H9 (cell line): ENCODE measurements around the gene NFKB2. TPM values are rescaled to one million over a fixed set of nuclear protein-coding genes. Genes with fewer than 3 reads are reported as not detected.

ENCODE experiments used
- DNase-seq: peaks from one replicate; pipeline ENCODE4 v3.0.0-alpha.2; 2017
- H2AFZ ChIP-seq: one replicate; pipeline ENCODE4 v1.6.1; 2013; ENCODE audit warnings: mild to moderate bottlenecking, low read length, control low read depth, moderate library complexity
- H2AK5ac ChIP-seq: 2 replicates; pipeline ENCODE4 v1.6.1; 2013; ENCODE audit warnings: low read length, control low read depth, mixed read lengths; ENCODE audit not compliant: insufficient read length
- H2BK120ac ChIP-seq: one replicate; pipeline ENCODE4 v1.6.1; 2013; ENCODE audit warnings: low read depth, mild to moderate bottlenecking, low read length, control low read depth, inconsistent platforms; ENCODE audit not compliant: poor library complexity, severe bottlenecking
- H2BK12ac ChIP-seq: 2 replicates; pipeline ENCODE4 v1.6.1; 2013; ENCODE audit warnings: low read length, control low read depth, mixed read lengths, low read depth; ENCODE audit not compliant: insufficient read length
- H2BK15ac ChIP-seq: 2 replicates; pipeline ENCODE4 v1.6.1; 2013; ENCODE audit warnings: low read depth, low read length, control low read depth
- H2BK20ac ChIP-seq: one replicate; pipeline ENCODE4 v1.6.1; 2013; ENCODE audit warnings: low read depth, mild to moderate bottlenecking, low read length, control low read depth, inconsistent platforms; ENCODE audit not compliant: poor library complexity, severe bottlenecking
- H2BK5ac ChIP-seq: 2 replicates; pipeline ENCODE4 v1.6.1; 2013; ENCODE audit warnings: low read length, control low read depth, mixed read lengths; ENCODE audit not compliant: insufficient read length
- H3K14ac ChIP-seq: 2 replicates; pipeline ENCODE4 v1.6.1; 2013; ENCODE audit warnings: low read length, control low read depth; ENCODE audit not compliant: insufficient read depth
- H3K18ac ChIP-seq: 2 replicates; pipeline ENCODE4 v1.6.1; 2013; ENCODE audit warnings: low read depth, mild to moderate bottlenecking, mixed read lengths, low read length, control low read depth; ENCODE audit not compliant: insufficient read length
- H3K23ac ChIP-seq: 2 replicates; pipeline ENCODE4 v1.6.1; 2013; ENCODE audit warnings: low read length, control low read depth, mixed read lengths, low read depth; ENCODE audit not compliant: insufficient read length
- H3K23me2 ChIP-seq: 2 replicates; pipeline ENCODE4 v1.6.1; 2013; ENCODE audit warnings: low read depth, mild to moderate bottlenecking, mixed read lengths, low read length, control low read depth; ENCODE audit not compliant: insufficient read length, poor library complexity, severe bottlenecking
- H3K27ac ChIP-seq: 2 replicates; pipeline ENCODE4 v1.5.1; 2013; ENCODE audit warnings: low read length, control low read depth, mixed read lengths, low read depth; ENCODE audit not compliant: insufficient read length
- H3K27me3 ChIP-seq: 2 replicates; pipeline ENCODE4 v1.6.1; 2013; ENCODE audit warnings: low read length, control low read depth, inconsistent platforms; ENCODE audit not compliant: insufficient read depth
- H3K4ac ChIP-seq: 2 replicates; pipeline ENCODE4 v1.6.1; 2013; ENCODE audit warnings: low read depth, mild to moderate bottlenecking, control low read depth, inconsistent platforms, low read length, moderate library complexity
- H3K4me1 ChIP-seq: 2 replicates; pipeline ENCODE4 v1.6.1; 2013; ENCODE audit warnings: low read length, control low read depth, inconsistent platforms; ENCODE audit not compliant: insufficient read depth
- H3K4me2 ChIP-seq: 2 replicates; pipeline ENCODE4 v1.6.1; 2013; ENCODE audit warnings: low read length, control low read depth, mixed read lengths; ENCODE audit not compliant: insufficient read length, insufficient read depth
- H3K56ac ChIP-seq: 2 replicates; pipeline ENCODE4 v1.6.1; 2013; ENCODE audit warnings: low read depth, mild to moderate bottlenecking, mixed read lengths, low read length, control low read depth; ENCODE audit not compliant: insufficient read length
- H3K79me1 ChIP-seq: 2 replicates; pipeline ENCODE4 v1.6.1; 2013; ENCODE audit warnings: low read depth, mild to moderate bottlenecking, moderate library complexity, low read length, control low read depth, inconsistent platforms; ENCODE audit not compliant: insufficient read depth, poor library complexity, severe bottlenecking
- H3K79me2 ChIP-seq: 2 replicates; pipeline ENCODE4 v1.6.1; 2013; ENCODE audit warnings: low read length, control low read depth, inconsistent platforms; ENCODE audit not compliant: insufficient read depth
- H3K9ac ChIP-seq: 2 replicates; pipeline ENCODE4 v1.6.1; 2013; ENCODE audit warnings: low read length, control low read depth, mixed read lengths; ENCODE audit not compliant: insufficient read length; ENCODE audit errors: extremely low read depth
- H3K9me3 ChIP-seq: one replicate; pipeline ENCODE4 v1.6.1; 2013; ENCODE audit warnings: low read depth, low read length, inconsistent platforms; ENCODE audit not compliant: control insufficient read depth
- H3T11ph ChIP-seq: one replicate; pipeline ENCODE4 v1.6.1; 2013; ENCODE audit warnings: mild to moderate bottlenecking, low read length, control low read depth, inconsistent platforms
- H4K20me1 ChIP-seq: one replicate; pipeline ENCODE4 v1.6.1; 2013; ENCODE audit not compliant: control insufficient read depth, insufficient read length, insufficient read depth
- H4K5ac ChIP-seq: 2 replicates; pipeline ENCODE4 v1.6.1; 2013; ENCODE audit warnings: low read depth, mild to moderate bottlenecking, mixed read lengths, low read length, control low read depth; ENCODE audit not compliant: insufficient read length
- H4K8ac ChIP-seq: replicated peaks from 2 replicates; pipeline ENCODE4 v1.6.1; 2013; ENCODE audit warnings: low read length, control low read depth, mixed read lengths, low read depth; ENCODE audit not compliant: insufficient read length
- H4K91ac ChIP-seq: 2 replicates; pipeline ENCODE4 v1.6.1; 2013; ENCODE audit warnings: low read depth, mild to moderate bottlenecking, moderate library complexity, mixed read lengths, low read length, control low read depth; ENCODE audit not compliant: insufficient read length
- H3K27ac Mint-ChIP-seq, 3 experiments: 2 replicates in 2 of 3; 3 replicates in 1 of 3; pipeline ENCODE4 v1.8.0; 2020 to 2021; ENCODE audit warnings: mixed read lengths in 3 of 3, mild to moderate bottlenecking in 1 of 3, moderate library complexity in 1 of 3
- H3K27me3 Mint-ChIP-seq: 2 replicates; pipeline ENCODE4 v1.8.0; 2021; ENCODE audit warnings: low read depth, mild to moderate bottlenecking, moderate library complexity, mixed read lengths
- H3K36me3 Mint-ChIP-seq, 3 experiments: 2 replicates in 2 of 3; 3 replicates in 1 of 3; pipeline ENCODE4 v1.8.0; 2020 to 2021; ENCODE audit warnings: low read depth in 3 of 3, mixed read lengths in 3 of 3; ENCODE audit not compliant: insufficient read depth in 1 of 3
- H3K4me1 Mint-ChIP-seq, 2 experiments: 2 replicates each; pipeline ENCODE4 v1.8.0; 2020; ENCODE audit warnings: mixed read lengths in 2 of 2
- H3K4me3 Mint-ChIP-seq, 2 experiments: 2 replicates in 1 of 2; 3 replicates in 1 of 2; pipeline ENCODE4 v1.8.0; 2020 to 2021; ENCODE audit warnings: mild to moderate bottlenecking in 2 of 2, mixed read lengths in 2 of 2, moderate library complexity in 1 of 2
- H3K9me3 Mint-ChIP-seq, 2 experiments: 2 replicates in 1 of 2; 3 replicates in 1 of 2; pipeline ENCODE4 v1.8.0; 2020; ENCODE audit warnings: mild to moderate bottlenecking in 2 of 2, mixed read lengths in 2 of 2, moderate library complexity in 1 of 2
- WGBS: extraction: QIAGEN DNeasy Blood & Tissue Kit; methylation state at CpG from one replicate; pipeline ENCODE4 v1.1.7; 2013; ENCODE audit warnings: missing lambda C conversion rate, low lambda C conversion rate, mixed read lengths; ENCODE audit not compliant: insufficient read length; ENCODE audit errors: extremely low coverage; 5-methylcytosine and 5-hydroxymethylcytosine counted together
- total RNA-seq: library from RNA; stranded (reverse); gene quantifications from 2 replicates; pipeline ENCODE4 v1.2.1, GENCODE V29; 2021
- TF ChIP-seq, protein P1 (sequence below): fragments of 200-600 bp; sonication (generic); conservative IDR thresholded peaks from 3 replicates; pipeline ENCODE4 v1.8.0; 2021; ENCODE audit warnings: antibody characterized with exemption, mild to moderate bottlenecking

The NFKB2 gene
- total RNA-seq, 1 experiment from 2014 or later: 23.7 TPM

DNA sequence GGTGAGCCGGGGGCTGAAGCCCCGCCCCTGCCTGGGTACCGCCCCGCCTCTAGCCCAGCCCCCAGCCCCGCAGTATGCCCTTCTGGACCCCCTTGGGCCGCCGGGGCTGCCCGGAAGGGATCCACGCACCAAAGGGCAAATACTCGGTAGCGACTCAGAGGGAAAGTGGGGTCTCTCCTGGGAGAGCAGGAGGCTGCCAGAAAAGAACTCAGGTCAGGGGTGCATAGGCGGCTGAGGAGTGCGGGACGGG, 25.9 kb downstream of the NFKB2 start:
- H2BK5ac ChIP-seq: no peak overlapping the region
- H2BK20ac ChIP-seq: no peak overlapping the region
- Mint-ChIP-seq H3K9me3 (no peaks in the 10 kb centered on the region; a peak in 1 of 5 replicates), H3K4me3 (peak overlapping the region; percentile 92 to 97), H3K36me3 (peaks cover 6 to 17% (median 16%) of the 10 kb centered on the region in 3 experiments; a peak in 5 of 7 replicates), H3K4me1 (peaks cover 16 to 24% of the 10 kb centered on the region in 2 experiments), H3K27me3 (peaks cover 20% of the 10 kb centered on the region), H3K27ac (peak overlapping the region in 2 of 3 experiments; percentile 68 to 70; a peak in 2 of 7 replicates)
- no peak overlapping the region for H4K91ac ChIP-seq
- H3K4me2 ChIP-seq: peak overlapping the region; percentile 74
- no peak overlapping the region for H3K27ac ChIP-seq
- DNase-seq: no peak
- H2AK5ac ChIP-seq: no peak overlapping the region
- H3K79me1 ChIP-seq: no peaks in the 10 kb centered on the region
- TF ChIP-seq, protein P1, sequence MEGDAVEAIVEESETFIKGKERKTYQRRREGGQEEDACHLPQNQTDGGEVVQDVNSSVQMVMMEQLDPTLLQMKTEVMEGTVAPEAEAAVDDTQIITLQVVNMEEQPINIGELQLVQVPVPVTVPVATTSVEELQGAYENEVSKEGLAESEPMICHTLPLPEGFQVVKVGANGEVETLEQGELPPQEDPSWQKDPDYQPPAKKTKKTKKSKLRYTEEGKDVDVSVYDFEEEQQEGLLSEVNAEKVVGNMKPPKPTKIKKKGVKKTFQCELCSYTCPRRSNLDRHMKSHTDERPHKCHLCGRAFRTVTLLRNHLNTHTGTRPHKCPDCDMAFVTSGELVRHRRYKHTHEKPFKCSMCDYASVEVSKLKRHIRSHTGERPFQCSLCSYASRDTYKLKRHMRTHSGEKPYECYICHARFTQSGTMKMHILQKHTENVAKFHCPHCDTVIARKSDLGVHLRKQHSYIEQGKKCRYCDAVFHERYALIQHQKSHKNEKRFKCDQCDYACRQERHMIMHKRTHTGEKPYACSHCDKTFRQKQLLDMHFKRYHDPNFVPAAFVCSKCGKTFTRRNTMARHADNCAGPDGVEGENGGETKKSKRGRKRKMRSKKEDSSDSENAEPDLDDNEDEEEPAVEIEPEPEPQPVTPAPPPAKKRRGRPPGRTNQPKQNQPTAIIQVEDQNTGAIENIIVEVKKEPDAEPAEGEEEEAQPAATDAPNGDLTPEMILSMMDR: no peak
- H3T11ph ChIP-seq: no peak overlapping the region
- no peak overlapping the region for H4K8ac ChIP-seq
- H4K20me1 ChIP-seq: no peaks in the 10 kb centered on the region
- H3K4me1 ChIP-seq: peaks cover 2% of the 10 kb centered on the region; the same call in 1 of the 2 replicates
- no peak overlapping the region for H3K14ac ChIP-seq
- H2BK15ac ChIP-seq: no peak overlapping the region
- no peaks in the 10 kb centered on the region for H3K79me2 ChIP-seq
- WGBS: no CpG with 5 or more reads among the region's 14 CpGs
- H3K9me3 ChIP-seq: no peaks in the 10 kb centered on the region
- H2AFZ ChIP-seq: no peak overlapping the region
- H3K9ac ChIP-seq: no peak overlapping the region
- no peaks in the 10 kb centered on the region for H3K27me3 ChIP-seq
- no peak overlapping the region for H2BK12ac ChIP-seq
- H3K56ac ChIP-seq: no peak overlapping the region
- H2BK120ac ChIP-seq: no peak overlapping the region
- H3K23ac ChIP-seq: no peak overlapping the region
- no peak overlapping the region for H3K4ac ChIP-seq
- no peak overlapping the region for H4K5ac ChIP-seq
- peaks cover 35% of the 10 kb centered on the region for H3K23me2 ChIP-seq
- H3K18ac ChIP-seq: no peak overlapping the region
